SK-N-MC (cell line): ENCODE data around the gene JPH3.

Experiments
- EZH2 ChIP-seq: fragments of 200-600 bp; sonication (generic); IDR thresholded peaks from one replicate; pipeline ENCODE4 v1.6.1; 2017; ENCODE audit warnings: antibody characterized with exemption
- POLR2AphosphoS5 ChIP-seq: IDR thresholded peaks from 2 replicates; pipeline ENCODE4 v1.6.1; 2012; ENCODE audit warnings: mild to moderate bottlenecking, low read depth, low read length, borderline replicate concordance

DNA sequence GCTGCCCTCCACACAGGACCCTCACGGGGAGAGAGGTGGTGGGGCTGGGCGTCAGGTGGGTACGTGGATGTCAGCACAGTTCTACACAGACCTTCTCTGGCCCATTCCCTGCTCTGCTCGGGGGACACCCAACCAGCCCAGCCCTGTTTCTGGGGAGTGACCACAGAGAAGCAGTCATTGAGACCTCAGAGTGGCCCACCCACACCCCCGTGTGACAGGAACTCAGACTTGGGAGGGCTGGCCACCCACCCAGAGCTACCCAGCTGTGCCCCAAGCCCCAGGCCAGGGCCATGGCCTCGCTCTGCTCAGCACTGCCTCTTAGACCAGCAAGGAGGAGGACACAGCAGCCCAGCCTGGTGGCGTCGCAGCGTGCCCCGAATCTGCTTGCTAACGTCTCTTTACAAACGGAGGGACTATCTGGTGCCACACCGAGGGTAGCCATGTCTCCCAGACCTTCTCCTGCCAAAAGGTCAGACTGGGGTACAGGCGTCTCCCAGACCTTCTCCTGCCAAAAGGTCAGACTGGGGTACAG is 85.8 kb downstream of the JPH3 start:
- TF ChIP-seq EZH2 (no peak), POLR2AphosphoS5 (no peak)
